ENCODE measurements around the gene HOXD4.

HOXD4 gene

DNA sequence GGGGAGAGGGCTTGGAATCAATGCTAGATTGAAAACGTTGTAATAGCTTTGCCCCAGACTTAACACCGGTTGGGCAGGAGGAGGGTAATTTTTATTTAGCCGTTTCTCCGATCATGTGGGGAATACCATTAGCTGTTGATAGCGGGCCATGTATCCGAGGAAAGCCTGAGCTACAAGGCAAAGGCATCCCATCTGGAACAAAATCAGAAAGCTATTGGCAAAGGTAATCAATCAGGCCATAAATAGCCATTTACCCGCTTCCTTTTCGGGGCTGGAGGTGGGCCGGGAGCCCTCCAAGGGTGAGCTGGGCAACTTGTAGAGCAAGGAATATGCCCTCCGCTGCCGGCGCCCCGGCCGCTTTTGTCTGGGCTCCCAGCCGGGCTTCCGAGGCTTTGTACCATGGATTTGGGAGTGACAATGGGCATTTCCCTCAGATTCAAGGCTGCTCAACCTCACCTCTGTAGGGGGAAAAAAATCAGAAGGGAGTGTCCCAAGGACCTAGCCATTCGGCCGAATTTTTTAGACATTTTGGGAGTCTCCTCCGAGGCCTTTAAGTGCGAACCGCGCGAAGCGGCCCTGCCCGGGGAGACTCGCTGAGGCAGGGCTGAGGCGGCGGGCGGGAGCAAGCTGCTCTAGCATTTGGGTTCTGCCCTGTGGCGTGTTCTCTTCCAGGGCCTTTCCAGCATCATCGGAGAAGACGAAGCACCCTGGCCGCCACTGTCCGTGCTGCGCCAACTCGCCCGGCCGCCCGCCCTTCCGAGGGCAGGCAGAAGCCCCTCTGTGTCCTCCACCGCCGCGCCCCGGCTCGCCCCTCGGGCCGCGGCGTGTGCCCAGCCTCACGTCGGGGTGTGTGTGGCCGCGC lies 29.9 kb upstream of the HOXD4 start:
- TF ChIP-seq, protein P1, sequence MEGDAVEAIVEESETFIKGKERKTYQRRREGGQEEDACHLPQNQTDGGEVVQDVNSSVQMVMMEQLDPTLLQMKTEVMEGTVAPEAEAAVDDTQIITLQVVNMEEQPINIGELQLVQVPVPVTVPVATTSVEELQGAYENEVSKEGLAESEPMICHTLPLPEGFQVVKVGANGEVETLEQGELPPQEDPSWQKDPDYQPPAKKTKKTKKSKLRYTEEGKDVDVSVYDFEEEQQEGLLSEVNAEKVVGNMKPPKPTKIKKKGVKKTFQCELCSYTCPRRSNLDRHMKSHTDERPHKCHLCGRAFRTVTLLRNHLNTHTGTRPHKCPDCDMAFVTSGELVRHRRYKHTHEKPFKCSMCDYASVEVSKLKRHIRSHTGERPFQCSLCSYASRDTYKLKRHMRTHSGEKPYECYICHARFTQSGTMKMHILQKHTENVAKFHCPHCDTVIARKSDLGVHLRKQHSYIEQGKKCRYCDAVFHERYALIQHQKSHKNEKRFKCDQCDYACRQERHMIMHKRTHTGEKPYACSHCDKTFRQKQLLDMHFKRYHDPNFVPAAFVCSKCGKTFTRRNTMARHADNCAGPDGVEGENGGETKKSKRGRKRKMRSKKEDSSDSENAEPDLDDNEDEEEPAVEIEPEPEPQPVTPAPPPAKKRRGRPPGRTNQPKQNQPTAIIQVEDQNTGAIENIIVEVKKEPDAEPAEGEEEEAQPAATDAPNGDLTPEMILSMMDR (IDR thresholded peaks at IDR 0.05), result no peak
- TF ChIP-seq ZFX (IDR thresholded peaks at IDR 0.05; ENCODE audit: borderline replicate concordance), result no peak
- no peak overlapping the region for H3K27ac ChIP-seq

DNA sequence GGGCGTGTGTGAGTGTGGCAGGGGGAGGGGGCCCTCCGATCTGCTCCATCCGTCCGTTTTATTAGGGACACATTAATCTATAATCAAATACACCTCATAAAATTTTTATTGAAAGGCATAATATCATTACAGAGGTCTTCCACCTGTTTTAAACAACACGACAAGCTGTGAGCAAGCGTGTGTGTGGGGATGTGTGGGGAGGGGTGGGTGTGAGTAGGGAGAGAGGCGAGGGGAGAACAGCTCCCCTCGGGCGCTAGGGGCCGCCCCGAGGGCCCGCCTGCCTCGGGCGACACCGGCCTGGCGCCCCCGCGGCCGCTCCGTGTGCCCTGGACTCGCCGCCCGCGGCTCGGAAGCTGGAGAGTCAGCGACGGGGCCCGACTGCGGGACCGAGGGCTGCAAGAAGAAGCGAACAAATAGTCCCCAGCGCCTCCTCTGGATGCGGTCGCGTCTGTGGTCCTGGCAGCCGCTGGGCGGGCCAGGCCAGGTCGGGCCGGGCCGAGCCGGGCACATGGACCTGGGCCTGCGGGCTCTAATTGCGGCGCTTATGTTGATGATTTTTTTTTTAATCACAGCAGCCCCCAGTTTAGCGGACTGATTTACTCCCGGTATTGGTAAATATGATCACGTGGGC lies 29.2 kb upstream of the HOXD4 start:
- H3K27ac ChIP-seq, result no peak overlapping the region

GRCh38 chr2:176122683-176123410 lies 28.5 kb upstream of the HOXD4 start, which contains the start of gene HOXD9:
Gene HOXD9, plus strand, starts transcription at chr2:176122719. Its CDS starts 50 bp downstream, at chr2:176122769.
- TF ChIP-seq, protein P1 (IDR thresholded peaks at IDR 0.05), result no peak
- TF ChIP-seq ZFX (IDR thresholded peaks at IDR 0.05; ENCODE audit: borderline replicate concordance), result no peak

More for the DNA sequence above, 29.2 kb upstream of the HOXD4 start:
- TF ChIP-seq, protein P1 (IDR thresholded peaks at IDR 0.05), result no peak
- TF ChIP-seq ZFX (IDR thresholded peaks at IDR 0.05; ENCODE audit: borderline replicate concordance), result no peak

GRCh38 chr2:176123411-176124109 lies 27.8 kb upstream of the HOXD4 start:
- H3K27ac ChIP-seq, result no peak overlapping the region
- TF ChIP-seq, protein P1 (IDR thresholded peaks at IDR 0.05), result no peak
- TF ChIP-seq ZFX (IDR thresholded peaks at IDR 0.05; ENCODE audit: borderline replicate concordance), result no peak

More at GRCh38 chr2:176122683-176123410, 28.5 kb upstream of the HOXD4 start, which contains the start of gene HOXD9:
- H3K27ac ChIP-seq, result no peak within 1 kb of the TSS

GRCh38 chr2:176124110-176124946 lies 27.0 kb upstream of the HOXD4 start:
- H3K27ac ChIP-seq, result no peak overlapping the region
- TF ChIP-seq, protein P1 (IDR thresholded peaks at IDR 0.05), result no peak
- no peak for TF ChIP-seq ZFX (IDR thresholded peaks at IDR 0.05; ENCODE audit: borderline replicate concordance)
